LHCN-M2 (cell line): Measurements from ENCODE around the gene TENM4. TPM values are rescaled to one million over a fixed set of nuclear protein-coding genes. Genes with fewer than 3 reads are reported as not detected.
"Not testable (repeated sequence)": the region's sequence is repeated elsewhere in the genome, so short reads cannot be mapped to it uniquely, and the experiment has no call there.

Experiments
- DNase-seq: peaks from one replicate; pipeline ENCODE4 v3.0.0-alpha.2; 2012; ENCODE audit warnings: low read depth
- total RNA-seq: library from RNA; depleted of rRNA; stranded (reverse); fragments of >200 nt; gene quantifications from 2 replicates; pipeline ENCODE4 v1.2.3, GENCODE V29; 2014

The TENM4 gene
- total RNA-seq, 1 experiment from 2014 or later = 0.06 TPM

DNA sequence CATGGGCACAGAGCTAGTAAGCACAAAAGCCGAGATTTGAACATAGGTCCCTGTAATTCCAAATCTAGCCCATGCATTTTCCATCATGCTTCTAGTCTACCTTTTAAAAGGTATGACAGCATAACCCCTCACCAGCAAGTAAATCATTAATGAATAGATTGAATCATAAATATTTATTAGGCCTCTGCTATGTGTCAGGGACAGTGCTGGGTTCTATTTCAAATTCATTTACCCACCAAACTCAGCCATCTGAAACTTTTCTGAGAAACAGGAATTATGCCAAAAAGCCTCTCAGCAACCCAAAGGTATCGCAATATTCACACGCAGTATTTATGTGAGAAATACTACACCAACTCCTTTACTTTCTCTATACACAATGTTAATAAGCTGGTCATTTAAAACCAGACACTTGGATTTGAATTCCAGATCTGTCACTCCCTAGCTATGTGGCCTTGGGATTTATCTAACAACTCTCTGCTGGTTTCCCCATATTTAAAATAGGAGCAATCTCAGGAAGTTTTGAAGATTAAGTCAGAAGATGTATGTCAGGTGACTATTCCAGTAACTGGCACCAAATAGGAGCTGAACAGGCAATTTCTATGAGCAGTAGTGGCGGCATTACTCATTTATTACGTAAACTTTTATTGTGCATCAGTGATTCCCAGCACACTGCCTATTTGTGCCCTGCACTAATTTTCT, 191.4 kb downstream of the TENM4 start:
- no peak for DNase-seq

DNA sequence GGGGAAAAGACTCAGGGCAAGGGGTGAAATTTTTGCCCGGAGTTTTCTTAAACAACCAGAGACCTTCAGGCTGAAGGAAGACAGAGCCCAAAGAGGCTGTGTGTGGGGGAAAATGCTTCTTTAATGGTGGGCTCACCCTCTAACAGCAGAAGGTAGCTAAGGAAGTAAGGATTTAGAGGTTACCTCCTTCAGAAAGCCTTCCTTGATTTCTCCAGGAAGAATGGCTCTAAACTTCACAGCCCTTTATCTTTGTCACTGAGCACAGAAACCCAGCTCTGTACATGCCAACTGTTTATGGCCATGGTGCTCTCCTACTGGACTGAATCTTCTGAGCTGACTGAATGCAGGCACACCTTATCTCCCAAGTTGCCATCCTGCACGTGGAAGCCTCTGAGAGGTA, 196.0 kb downstream of the TENM4 start:
- no peak for DNase-seq

DNA sequence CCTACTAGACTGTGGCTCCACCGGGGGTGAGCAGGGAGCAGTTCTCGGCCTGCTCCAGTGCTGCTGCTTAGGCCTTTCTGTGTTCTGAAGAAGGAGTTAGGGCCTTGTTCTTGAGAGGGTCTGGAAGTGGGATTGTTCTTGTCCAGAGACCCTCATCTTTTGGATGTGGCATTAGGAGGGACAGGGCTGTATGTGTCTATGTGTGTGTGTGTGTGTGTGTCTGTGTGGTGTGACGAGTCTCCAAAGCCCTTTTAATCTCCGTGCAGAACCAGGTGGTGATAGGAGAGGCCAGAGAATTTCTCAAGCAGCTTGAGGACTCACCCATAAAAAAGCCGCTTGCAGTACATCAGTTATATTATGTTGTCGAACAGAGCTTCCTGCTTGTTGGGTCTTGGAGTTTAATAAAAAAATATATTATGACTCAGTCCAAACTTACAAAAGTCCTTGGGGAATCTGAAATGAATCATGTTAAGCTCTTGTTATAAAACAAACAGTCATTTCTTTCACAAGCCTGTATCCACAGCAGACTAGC, 196.5 kb downstream of the TENM4 start:
- DNase-seq = peak; percentile 48

DNA sequence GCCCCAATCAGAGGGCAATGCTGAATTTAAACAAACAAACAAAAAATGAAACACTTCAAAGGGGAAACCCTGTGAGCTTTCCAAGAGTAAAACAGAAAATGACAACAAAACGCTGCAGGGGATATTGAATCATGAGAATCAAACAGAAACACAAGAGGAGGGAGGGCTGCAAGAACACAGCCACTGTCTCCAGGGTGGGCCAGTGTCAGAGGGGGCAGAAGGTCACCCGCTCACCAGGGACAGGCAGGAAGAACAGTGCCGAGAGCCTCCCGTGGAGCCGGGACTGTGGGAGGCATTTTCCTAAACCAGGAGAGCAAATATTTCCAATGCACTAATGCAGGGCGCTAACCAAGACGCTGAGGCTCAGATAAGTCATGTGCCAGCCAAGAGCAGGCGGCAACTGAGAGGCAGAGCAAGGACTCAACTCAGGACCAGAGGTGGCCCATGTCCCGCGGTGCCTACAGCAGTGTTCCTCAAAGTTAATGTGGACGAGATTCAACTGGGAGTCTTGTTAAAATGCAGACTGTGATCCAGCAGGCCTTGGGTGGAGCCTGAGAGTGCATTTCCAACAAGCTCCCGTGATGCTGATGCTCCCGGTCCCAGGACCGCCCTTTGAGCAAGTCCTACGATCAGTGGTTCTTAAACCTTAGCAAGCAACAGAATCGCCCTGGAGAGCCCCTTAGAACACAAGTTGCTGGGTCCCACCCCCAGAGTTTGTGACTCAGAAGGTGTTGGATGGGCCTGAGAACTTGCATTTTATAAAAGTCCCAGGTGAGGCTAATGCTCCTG, 197.2 kb downstream of the TENM4 start:
- DNase-seq = no peak

DNA sequence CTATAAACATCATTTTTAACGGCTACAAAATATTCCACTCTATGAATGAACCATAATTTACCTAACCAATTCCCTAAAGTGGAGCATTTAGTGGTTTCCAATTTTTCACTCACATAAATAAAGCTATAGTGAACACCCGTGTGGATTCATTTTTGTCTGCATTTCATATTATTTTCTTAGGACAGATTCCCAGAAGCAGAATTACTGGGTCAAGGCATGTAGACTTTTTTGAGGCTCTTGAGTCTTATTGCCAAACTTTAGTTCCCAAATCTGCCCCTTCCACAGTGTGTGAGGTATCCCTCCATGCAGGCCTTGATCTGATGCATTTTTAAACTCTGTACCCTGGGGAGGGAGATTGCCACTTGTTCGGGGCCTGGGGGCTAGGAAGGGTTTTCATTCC, 198.2 kb downstream of the TENM4 start:
- DNase-seq = no peak

DNA sequence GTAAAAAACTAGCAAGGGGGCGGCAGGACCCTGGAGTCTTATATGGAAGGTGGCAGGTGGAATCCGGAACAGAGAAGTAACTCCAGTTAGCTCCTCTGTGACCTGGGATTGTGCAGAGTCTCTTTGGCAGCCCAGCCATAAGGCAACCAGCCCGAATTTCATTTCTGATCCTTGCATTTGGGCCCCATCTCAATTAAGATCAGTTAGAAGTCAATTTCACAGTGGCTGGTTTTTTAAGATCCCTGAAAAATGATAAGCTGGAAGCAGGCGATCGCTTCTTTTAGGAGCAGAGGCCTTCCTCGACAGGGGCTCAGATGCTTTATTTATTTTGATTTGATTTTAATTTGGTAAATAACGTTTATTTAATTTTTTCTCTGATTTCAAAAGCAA, 199.0 kb downstream of the TENM4 start:
- no peak for DNase-seq

DNA sequence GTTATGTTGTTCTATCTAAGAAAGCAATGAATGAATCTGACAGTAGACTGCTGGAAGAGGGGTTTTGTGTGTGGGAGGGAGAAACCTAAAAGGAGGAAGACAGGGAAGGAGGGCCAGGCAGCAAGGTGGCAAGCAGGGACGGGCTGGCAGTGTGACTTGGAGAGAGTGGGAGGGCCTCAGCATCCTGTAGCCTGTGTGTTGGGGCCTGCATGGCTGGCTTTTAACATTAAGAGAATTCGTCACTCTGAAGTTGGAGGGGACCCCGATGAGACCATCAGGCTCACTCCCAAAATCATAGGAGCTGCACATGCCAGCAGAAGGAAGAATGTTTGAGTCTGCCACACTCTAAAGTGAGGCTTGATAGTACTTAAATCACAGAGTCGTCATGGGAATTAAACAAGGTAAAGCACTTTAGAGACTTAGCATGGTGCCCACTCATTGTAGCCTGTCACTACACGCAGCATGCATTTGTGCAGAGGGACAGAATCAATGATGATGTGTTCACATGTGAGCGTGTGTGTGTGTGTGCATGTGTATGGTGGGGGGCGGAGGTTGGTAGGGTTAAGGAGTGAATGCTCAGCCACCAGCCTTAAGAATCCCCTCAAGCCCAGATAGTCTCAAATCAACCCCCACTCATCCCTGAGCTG, 199.5 kb downstream of the TENM4 start:
- DNase-seq = no peak

DNA sequence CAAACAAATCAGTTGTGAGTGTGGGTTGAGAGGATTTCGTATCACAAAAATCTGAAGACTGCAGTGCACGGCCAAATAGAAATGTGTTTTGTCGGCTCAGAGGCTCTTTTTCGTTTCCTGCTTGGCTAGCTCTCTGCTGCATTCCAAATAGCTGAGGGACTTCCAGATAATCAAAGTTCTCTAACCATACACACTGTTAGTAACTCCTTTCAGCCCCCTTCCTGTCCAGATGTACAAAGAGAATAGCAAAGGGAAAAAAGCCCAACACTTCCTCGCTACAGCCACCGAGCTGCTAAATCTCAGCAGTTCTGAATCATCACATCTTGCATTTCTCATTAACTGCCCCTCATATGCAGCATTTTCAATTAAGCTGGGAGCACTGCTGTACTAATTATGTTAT, 203.1 kb downstream of the TENM4 start:
- no peak for DNase-seq

DNA sequence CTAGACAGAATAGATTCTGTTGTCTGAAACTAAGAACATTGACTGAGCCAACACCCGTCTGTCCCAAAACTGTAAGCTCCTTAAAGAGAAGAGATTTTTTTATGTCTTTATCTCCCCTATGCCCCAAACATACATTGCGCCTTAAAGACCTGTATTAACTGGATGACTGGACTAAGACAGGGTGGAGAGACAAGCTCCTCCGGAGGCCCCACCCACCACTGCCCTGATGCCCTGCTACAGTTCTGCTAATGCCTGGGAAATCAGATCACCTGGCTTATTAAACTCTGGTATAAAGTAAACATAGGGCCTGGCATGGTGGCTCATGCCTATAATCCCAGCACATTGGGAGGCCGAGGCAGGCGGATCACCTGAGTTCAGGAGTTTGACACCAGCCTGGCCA, 203.7 kb downstream of the TENM4 start:
- no peak for DNase-seq

DNA sequence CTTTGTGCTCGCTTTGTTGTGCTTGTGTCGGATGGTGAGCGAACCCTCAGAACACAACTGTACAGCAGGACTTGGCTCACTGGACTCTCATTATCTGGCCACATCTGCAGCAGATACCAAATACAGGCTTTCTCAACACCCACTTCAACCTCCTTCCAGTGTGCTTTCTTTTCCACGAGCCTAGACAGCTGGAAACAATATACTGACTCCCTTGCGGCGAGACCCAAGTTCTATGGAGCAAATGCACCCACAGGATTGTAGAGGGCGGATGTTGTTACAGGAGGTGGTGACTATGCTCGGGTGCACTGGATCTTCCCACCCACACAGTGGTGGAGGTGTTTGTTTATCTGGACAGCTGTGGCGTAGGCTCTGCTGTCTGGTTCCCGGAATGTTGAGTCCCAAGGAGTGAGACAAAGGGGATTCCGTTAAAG, 204.3 kb downstream of the TENM4 start:
- DNase-seq = peak; percentile 28

DNA sequence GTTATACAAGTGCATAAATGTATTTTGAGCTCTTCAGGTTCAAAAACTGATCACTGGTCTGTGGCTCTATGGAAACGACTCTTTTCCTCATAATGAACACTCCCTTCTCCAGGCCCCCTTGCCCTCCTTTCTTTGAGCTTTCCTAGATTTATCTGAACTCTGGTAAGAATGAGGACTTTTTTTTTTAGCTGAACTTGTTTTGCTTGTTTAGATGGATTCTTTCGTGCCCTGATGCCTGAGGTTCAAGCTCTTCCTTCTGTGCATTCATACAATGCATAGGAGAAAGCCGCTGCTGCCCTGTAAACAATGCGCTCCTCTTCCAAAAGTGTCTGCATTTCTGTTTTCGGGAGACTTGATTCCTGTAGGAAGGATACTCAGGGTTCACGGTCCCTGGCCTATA, 205.1 kb downstream of the TENM4 start:
- DNase-seq = no peak

DNA sequence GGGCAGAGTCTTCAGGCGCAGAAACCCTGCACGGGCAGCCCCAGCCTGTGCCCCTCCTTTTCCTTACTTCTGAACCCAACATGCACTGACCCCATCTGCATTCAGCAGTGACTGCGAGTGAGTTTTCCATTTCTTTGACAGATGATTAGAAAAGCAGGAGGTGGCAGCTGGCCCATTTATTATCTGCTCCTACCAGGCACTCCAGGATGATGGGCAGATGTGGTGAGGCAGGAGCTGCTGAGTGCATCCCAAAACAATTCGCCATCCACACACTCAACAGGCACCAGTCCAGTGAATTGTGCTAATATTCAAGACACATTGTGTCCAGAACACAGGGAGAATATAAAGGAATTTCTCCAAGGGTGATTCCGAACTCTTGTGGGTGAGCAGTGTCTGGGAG, 208.5 kb downstream of the TENM4 start:
- DNase-seq = no peak

DNA sequence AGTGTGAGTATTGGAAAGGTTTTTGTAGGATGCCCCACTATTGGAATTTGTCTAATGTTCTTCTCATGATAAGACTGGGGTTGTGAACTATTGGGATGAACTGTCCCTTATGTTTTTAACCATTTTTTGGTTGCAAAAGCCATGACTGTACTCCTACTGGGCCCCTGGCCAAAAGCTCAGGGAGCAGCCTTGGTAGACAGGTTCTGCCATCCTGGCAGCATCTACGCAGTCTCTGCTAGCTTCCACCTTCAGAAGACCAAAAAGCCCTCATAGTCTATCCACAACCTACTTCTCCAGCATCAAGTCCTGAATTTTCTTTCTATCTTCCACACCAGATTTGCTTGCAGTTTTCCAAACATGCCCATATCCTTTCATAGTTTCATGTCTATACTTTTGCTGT, 211.8 kb downstream of the TENM4 start:
- no peak for DNase-seq

DNA sequence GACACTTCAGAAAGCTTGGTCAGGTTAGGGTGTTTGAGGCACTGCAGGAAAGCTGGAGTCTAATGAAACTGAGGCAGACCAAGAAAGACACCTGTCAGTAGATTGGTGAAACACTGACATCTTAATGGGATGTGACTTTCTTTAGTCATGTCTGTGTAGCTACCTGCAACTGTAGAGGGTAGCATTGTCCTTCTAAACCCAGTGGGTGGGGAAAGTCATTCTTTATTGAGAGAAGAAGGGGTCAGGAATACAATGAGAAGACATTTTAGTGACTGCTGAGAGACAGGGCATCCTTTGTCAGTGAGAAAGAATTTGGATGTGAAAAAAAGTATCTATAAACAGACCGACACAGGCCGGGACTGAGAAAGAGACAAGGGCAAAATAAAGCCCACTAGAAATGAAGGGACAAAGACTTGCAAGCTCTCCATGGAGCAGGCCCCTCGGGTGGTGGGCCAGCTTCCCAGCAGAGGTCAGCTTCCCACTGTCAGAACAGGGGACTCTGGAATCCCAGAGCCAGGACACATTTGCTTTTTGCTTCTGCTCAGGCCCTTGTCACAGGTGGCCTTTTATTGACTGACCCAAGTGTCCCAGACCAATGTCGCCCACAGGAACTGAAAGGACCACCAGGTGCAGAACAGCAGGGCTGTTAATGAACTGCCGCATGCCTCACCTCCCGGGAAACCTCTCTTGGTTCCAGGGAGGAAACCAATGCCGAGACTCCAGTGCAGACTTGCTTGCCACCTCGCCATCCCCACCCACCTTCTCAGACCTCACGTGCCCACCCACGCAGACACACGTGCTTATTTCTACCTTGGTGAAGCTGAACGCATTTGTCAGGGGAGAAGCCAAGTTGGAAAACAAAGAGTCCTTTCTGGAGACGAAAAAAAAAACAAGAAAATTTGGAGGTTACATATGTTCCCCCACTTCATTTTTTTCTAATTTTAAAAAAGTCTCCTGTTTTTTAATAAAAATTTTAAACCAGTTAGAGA, 212.8 kb downstream of the TENM4 start:
- no peak for DNase-seq

DNA sequence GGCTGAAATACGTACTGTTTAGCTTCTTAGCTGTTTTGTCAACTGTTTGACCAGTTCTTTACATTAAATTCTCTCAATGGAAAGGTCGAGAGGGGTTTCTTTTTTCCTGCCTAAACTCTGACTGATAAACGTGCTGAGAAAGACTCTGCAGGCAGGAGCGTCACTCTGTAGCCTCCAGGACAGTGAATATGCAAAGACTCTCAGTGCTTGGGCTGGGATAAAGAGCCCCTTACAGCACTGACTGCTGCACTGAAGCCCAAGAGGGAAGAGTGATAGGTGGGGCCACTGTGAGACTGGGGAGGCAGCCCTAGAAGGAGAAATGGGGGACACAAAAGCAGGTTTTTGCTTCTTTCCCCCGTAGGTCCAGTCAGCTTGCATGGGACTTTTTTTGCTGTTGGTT, 213.5 kb downstream of the TENM4 start:
- no peak for DNase-seq

DNA sequence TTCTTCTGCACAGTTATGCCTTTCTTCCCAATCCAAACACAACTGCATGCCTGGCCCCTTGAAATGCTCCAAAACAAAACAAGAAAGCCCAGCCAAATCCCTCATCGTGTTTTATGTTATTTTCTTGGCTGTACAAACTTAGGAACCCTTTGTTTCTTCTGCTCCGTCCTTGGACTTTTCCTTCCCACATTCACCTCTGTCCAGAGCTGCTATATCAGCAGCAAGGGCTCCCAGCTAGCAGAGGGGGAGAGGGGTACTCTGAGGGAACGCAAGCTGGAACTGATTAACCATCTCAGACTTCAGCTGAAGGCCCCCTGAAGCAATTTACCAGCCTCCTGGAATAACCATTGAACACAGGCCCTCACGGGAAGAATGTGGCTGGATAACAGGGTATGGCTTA, 214.7 kb downstream of the TENM4 start:
- DNase-seq = no peak

DNA sequence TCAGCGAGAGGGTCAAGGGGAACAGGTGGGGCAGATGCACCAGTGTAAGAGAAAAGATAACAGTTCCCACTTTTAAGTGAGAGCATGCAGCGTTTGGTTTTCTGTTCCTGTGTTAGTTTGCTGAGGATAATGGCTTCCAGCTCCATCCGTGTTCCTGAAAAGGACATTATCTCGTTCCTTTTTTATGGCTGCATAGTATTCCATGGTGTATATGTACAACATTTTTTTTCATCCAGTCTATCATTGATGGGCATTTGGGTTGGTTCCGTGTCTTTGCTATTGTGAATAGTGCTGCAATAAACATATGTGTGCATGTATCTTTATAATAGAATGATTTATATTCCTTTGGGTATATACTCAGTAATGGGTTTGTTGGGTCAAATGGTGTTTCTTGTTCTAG, 218.7 kb downstream of the TENM4 start:
- not testable (repeated sequence) for DNase-seq

DNA sequence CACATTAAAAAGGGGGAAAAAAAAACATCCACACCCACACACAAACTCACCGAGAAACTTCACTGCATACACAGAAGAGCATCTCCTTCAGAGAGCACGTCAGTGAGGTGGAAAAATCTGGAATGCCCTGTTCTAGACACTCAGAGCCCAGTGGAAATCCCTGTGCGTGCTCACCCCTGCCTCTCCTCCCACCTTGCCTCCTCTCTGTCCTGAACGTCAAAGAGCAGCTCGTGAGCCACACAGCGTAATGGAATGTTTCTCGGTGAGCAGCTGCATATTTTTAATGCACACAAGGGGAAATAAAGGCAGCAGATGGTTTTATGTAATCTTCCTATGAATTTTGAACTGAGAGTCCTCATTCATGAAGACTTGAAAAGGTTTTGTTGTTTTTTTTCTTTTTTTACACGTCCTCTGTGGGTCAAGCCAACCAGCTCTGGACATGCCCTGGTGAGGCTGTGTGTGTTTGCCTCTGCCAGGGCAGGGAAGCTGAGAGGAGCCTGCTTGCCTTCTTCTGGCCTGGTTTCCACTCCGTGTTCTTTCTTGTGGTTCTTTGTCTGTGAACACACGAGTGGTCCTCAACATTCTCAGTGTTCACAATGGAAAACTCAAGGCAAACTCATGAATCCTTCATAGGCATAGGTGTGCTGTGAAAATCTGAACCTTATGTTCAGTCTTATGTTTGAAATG, 219.2 kb downstream of the TENM4 start:
- no peak for DNase-seq

DNA sequence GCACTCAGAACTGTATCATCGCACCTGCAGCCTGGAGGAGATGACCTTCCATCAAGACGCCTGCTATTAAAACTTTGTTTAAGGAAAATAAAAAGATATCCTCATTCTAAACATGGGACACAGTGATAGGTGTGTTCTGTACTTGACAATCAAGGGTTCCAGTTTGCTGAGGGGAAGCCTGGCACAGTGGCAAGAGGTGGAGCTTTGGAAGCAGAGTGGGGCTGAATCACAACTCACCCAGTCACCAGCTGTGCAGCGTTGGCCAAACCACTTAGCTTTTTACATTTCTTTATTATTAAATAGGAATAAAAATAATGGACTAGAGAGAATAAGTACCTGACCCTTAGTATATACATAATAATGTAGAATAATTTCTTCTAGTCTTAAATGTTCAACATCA, 220.7 kb downstream of the TENM4 start:
- no peak for DNase-seq

DNA sequence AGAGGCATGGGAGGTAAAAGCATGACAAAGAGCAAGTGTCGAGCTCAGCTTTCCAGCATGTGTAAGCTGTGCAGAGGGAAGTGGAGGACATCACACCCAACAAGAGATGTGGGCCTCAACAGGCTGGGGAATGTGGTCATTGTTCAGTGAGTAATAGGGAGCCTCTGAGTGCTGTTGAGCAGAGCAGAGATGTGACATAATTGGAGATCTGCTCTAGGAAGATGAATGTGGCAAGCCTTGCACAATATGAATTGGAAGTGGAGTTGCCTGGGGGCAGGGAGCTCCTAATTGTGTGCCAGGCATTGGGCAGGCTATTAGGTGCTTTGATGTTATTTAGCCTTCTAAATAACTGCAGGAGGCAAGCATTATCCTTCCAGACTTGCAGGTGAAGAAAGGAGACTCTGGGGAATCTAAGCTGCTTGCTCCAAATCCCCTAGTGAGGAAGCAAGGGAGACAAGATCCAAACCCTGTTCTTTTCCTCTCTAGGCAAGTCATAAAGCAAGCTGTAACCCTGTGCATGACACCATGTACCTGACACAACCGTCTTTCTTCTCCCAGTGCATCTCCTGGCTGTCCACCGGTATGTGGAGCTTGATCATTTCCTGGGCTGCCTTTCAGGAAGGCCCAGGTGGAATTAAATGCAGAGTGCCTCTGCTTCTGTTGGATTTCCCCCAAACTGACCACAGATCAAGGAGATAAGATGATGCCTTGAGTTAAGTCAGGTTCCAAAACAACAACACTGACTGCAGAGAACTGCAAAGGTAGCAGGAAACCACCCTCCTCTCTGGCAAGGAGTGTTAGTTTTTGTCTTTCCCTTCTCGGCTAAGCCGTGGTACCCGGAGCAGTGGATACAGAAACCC, 221.4 kb downstream of the TENM4 start:
- DNase-seq = no peak
